Activated T-helper 17 cell treated with anti-CD3 and anti-CD28 coated beads, Interleukin-2, amount 50 U/mL, for 72 hours (primary cell): ENCODE measurements around the gene GRAPL. TPM values are rescaled to one million over a fixed set of nuclear protein-coding genes. Genes with fewer than 3 reads are reported as not detected.
"Not testable (repeated sequence)": the region's sequence is repeated elsewhere in the genome, so short reads cannot be mapped to it uniquely, and the experiment has no call there.

Experiments used
- ATAC-seq: fragments of 150-1000 bp; cut with Tn5 transposase; replicated peaks from 2 replicates; pipeline ENCODE4 v1.10.0; 2021; ENCODE audit warnings: mild to moderate bottlenecking, moderate library complexity
- H3K27ac Mint-ChIP-seq: one replicate; pipeline ENCODE4 v1.8.0; 2022; ENCODE audit warnings: mixed read lengths
- H3K27me3 Mint-ChIP-seq: one replicate; pipeline ENCODE4 v1.8.0; 2022; ENCODE audit warnings: mixed read lengths
- H3K36me3 Mint-ChIP-seq: one replicate; pipeline ENCODE4 v1.8.0; 2022; ENCODE audit warnings: low read depth, mild to moderate bottlenecking, mixed read lengths
- H3K4me1 Mint-ChIP-seq: one replicate; pipeline ENCODE4 v1.8.0; 2022; ENCODE audit warnings: mixed read lengths
- H3K4me3 Mint-ChIP-seq: one replicate; pipeline ENCODE4 v1.8.0; 2022; ENCODE audit warnings: mild to moderate bottlenecking, mixed read lengths
- H3K9me3 Mint-ChIP-seq: one replicate; pipeline ENCODE4 v1.8.0; 2022; ENCODE audit warnings: mixed read lengths
- total RNA-seq, 2 donors: library from RNA; stranded (reverse); gene quantifications; one replicate each; pipeline ENCODE4 v1.2.3, GENCODE V29; 2022

The GRAPL gene
- total RNA-seq, 2 donors from 2014 or later = 6.9 to 9.9 TPM

- ATAC-seq = peak; percentile 50
- not testable (repeated sequence) for H3K27me3 Mint-ChIP-seq, H3K4me3 Mint-ChIP-seq, H3K9me3 Mint-ChIP-seq, H3K4me1 Mint-ChIP-seq, H3K27ac Mint-ChIP-seq, H3K36me3 Mint-ChIP-seq
Measured at GRCh38 chr17:19129500-19129899, 2.1 kb downstream of the GRAPL start.

- H3K4me3 Mint-ChIP-seq, H3K4me1 Mint-ChIP-seq, H3K27me3 Mint-ChIP-seq: not testable (repeated sequence)
Measured at GRCh38 chr17:19131108-19131507, 3.7 kb downstream of the GRAPL start.

GRCh38 chr17:19131772-19132171, 4.4 kb downstream of the GRAPL start:
- not testable (repeated sequence) for H3K36me3 Mint-ChIP-seq, H3K27me3 Mint-ChIP-seq, H3K4me1 Mint-ChIP-seq, ATAC-seq, H3K27ac Mint-ChIP-seq, H3K4me3 Mint-ChIP-seq, H3K9me3 Mint-ChIP-seq

More at GRCh38 chr17:19131108-19131507, 3.7 kb downstream of the GRAPL start:
- not testable (repeated sequence) for H3K36me3 Mint-ChIP-seq, H3K27ac Mint-ChIP-seq, H3K9me3 Mint-ChIP-seq
- peak; percentile 38 for ATAC-seq

GRCh38 chr17:19133793-19134192, 6.4 kb downstream of the GRAPL start:
- not testable (repeated sequence) for H3K4me1 Mint-ChIP-seq, H3K27me3 Mint-ChIP-seq, ATAC-seq, H3K9me3 Mint-ChIP-seq, H3K4me3 Mint-ChIP-seq, H3K36me3 Mint-ChIP-seq
- H3K27ac Mint-ChIP-seq = peak overlapping the region; percentile 63

- not testable (repeated sequence) for H3K4me1 Mint-ChIP-seq, H3K36me3 Mint-ChIP-seq, H3K27ac Mint-ChIP-seq, H3K27me3 Mint-ChIP-seq, H3K4me3 Mint-ChIP-seq, H3K9me3 Mint-ChIP-seq
- ATAC-seq = peak; percentile 33
Measured at GRCh38 chr17:19135391-19135790, 8.0 kb downstream of the GRAPL start.

- ATAC-seq = peak; percentile 41
Measured at GRCh38 chr17:19136138-19136537, 8.7 kb downstream of the GRAPL start.

GRCh38 chr17:19136605-19137004, 9.2 kb downstream of the GRAPL start:
- H3K27me3 Mint-ChIP-seq, H3K4me1 Mint-ChIP-seq, ATAC-seq, H3K9me3 Mint-ChIP-seq, H3K27ac Mint-ChIP-seq, H3K36me3 Mint-ChIP-seq, H3K4me3 Mint-ChIP-seq: not testable (repeated sequence)

More at GRCh38 chr17:19136138-19136537, 8.7 kb downstream of the GRAPL start:
- H3K36me3 Mint-ChIP-seq, H3K4me1 Mint-ChIP-seq, H3K4me3 Mint-ChIP-seq, H3K27ac Mint-ChIP-seq, H3K27me3 Mint-ChIP-seq, H3K9me3 Mint-ChIP-seq: not testable (repeated sequence)

GRCh38 chr17:19137959-19138358, 10.6 kb downstream of the GRAPL start:
- not testable (repeated sequence) for H3K36me3 Mint-ChIP-seq, H3K4me1 Mint-ChIP-seq

GRCh38 chr17:19141366-19142155, 14.2 kb downstream of the GRAPL start:
- H3K4me3 Mint-ChIP-seq, H3K27me3 Mint-ChIP-seq, H3K9me3 Mint-ChIP-seq, H3K4me1 Mint-ChIP-seq, H3K27ac Mint-ChIP-seq, H3K36me3 Mint-ChIP-seq: not testable (repeated sequence)
- peak; percentile 92 for ATAC-seq

More at GRCh38 chr17:19137959-19138358, 10.6 kb downstream of the GRAPL start:
- H3K27ac Mint-ChIP-seq, H3K9me3 Mint-ChIP-seq, ATAC-seq, H3K4me3 Mint-ChIP-seq, H3K27me3 Mint-ChIP-seq: not testable (repeated sequence)

- not testable (repeated sequence) for H3K27ac Mint-ChIP-seq, H3K9me3 Mint-ChIP-seq, H3K36me3 Mint-ChIP-seq, H3K27me3 Mint-ChIP-seq, H3K4me1 Mint-ChIP-seq, H3K4me3 Mint-ChIP-seq
- ATAC-seq = peak; percentile 68
Measured at GRCh38 chr17:19142419-19142818, 15.0 kb downstream of the GRAPL start.

GRCh38 chr17:19143097-19143777, 15.8 kb downstream of the GRAPL start:
- H3K4me3 Mint-ChIP-seq, H3K27me3 Mint-ChIP-seq, H3K9me3 Mint-ChIP-seq, ATAC-seq, H3K36me3 Mint-ChIP-seq, H3K27ac Mint-ChIP-seq, H3K4me1 Mint-ChIP-seq: not testable (repeated sequence)

- not testable (repeated sequence) for H3K4me3 Mint-ChIP-seq, ATAC-seq, H3K9me3 Mint-ChIP-seq, H3K36me3 Mint-ChIP-seq, H3K27me3 Mint-ChIP-seq, H3K4me1 Mint-ChIP-seq, H3K27ac Mint-ChIP-seq
Measured at GRCh38 chr17:19144373-19144772, 17.0 kb downstream of the GRAPL start.

- H3K27ac Mint-ChIP-seq, H3K4me1 Mint-ChIP-seq, H3K36me3 Mint-ChIP-seq, H3K27me3 Mint-ChIP-seq, ATAC-seq, H3K9me3 Mint-ChIP-seq, H3K4me3 Mint-ChIP-seq: not testable (repeated sequence)
Measured at GRCh38 chr17:19145471-19145870, 18.1 kb downstream of the GRAPL start.

GRCh38 chr17:19150678-19151615, 23.6 kb downstream of the GRAPL start:
- not testable (repeated sequence) for H3K4me3 Mint-ChIP-seq, H3K27ac Mint-ChIP-seq, H3K9me3 Mint-ChIP-seq, H3K27me3 Mint-ChIP-seq, H3K36me3 Mint-ChIP-seq, ATAC-seq, H3K4me1 Mint-ChIP-seq

GRCh38 chr17:19157628-19158027, 30.2 kb downstream of the GRAPL start:
- not testable (repeated sequence) for H3K9me3 Mint-ChIP-seq, ATAC-seq, H3K4me1 Mint-ChIP-seq, H3K27ac Mint-ChIP-seq, H3K27me3 Mint-ChIP-seq, H3K4me3 Mint-ChIP-seq, H3K36me3 Mint-ChIP-seq
